WTC11 (cell line): ENCODE results near the gene NANP.
"Not testable (repeated sequence)": the region's sequence is repeated elsewhere in the genome, so short reads cannot be mapped to it uniquely, and the experiment has no call there.

Experiments
- ATF2 ChIP-seq: sonication (generic); formaldehyde crosslinking; IDR thresholded peaks from 2 replicates; pipeline ENCODE4 v1.8.1; 2022; ENCODE audit warnings: low read depth, missing genetic modification reagents, borderline replicate concordance
- CREB1 ChIP-seq: sonication (generic); formaldehyde crosslinking; IDR thresholded peaks from 2 replicates; pipeline ENCODE4 v1.8.0; 2023; ENCODE audit warnings: mild to moderate bottlenecking, missing genetic modification reagents
- CTCF ChIP-seq: fragments of 200-600 bp; IDR thresholded peaks from 2 replicates; pipeline ENCODE4 v1.8.0; 2022; ENCODE audit warnings: antibody characterized with exemption
- ELF4 ChIP-seq: sonication (generic); formaldehyde crosslinking; IDR thresholded peaks from 2 replicates; pipeline ENCODE4 v1.8.1; 2022; ENCODE audit warnings: low read depth, mild to moderate bottlenecking, moderate library complexity, missing genetic modification reagents
- ESRRA ChIP-seq: sonication (generic); formaldehyde crosslinking; IDR thresholded peaks from 2 replicates; pipeline ENCODE4 v1.8.1; 2022; ENCODE audit warnings: mild to moderate bottlenecking, missing genetic modification reagents, borderline replicate concordance
- FOXK1 ChIP-seq: sonication (generic); formaldehyde crosslinking; IDR thresholded peaks from 2 replicates; pipeline ENCODE4 v1.8.0; 2022; ENCODE audit warnings: mild to moderate bottlenecking, moderate library complexity, missing genetic modification reagents
- IRF2 ChIP-seq: sonication (generic); formaldehyde crosslinking; IDR thresholded peaks from 2 replicates; pipeline ENCODE4 v1.8.0; 2022; ENCODE audit warnings: low read depth, missing genetic modification reagents, borderline replicate concordance
- JUN ChIP-seq: sonication (generic); formaldehyde crosslinking; IDR thresholded peaks from 2 replicates; pipeline ENCODE4 v1.8.0; 2023; ENCODE audit warnings: mild to moderate bottlenecking, missing genetic modification reagents
- KAT7 ChIP-seq: sonication (generic); formaldehyde crosslinking; IDR thresholded peaks from 2 replicates; pipeline ENCODE4 v1.8.1; 2023; ENCODE audit warnings: missing genetic modification reagents, mild to moderate bottlenecking, borderline replicate concordance

- not testable (repeated sequence) for TF ChIP-seq JUN (CRISPR knock-in tag); FOXK1 (CRISPR knock-in tag); CTCF; ELF4 (CRISPR knock-in tag); IRF2; CREB1 (CRISPR knock-in tag); ATF2; KAT7 (CRISPR knock-in tag); ESRRA
Measured at GRCh38 chr20:25583607-25584006, 40.2 kb downstream of the NANP start.
